Measurements from ENCODE around the gene DLGAP1. TPM values are rescaled to one million over a fixed set of nuclear protein-coding genes. Genes with fewer than 3 reads are reported as not detected.

DLGAP1 gene
- total and polyA plus RNA-seq, 2 of the 4 experiments (the other 2 are of a cell fraction): under 0.01 to 0.09 TPM

- no peak overlapping the region for H3K56ac ChIP-seq (ENCODE audit: extremely low read depth, insufficient read depth, low read length)
- in situ Hi-C loops (cut with MboI; ENCODE audit: low sequenced_read_pairs): no loop called here
- DNase-seq (peak; percentile 90), ATAC-seq (ENCODE audit: low read depth) (peak; percentile 86)
- TF ChIP-seq RAD21 (IDR thresholded peaks at IDR 0.05; ENCODE audit: low read length): 0 out of 2 replicates have a peak, but pooled peaks have one; percentile 4
- peak; percentile 58; the same call in 1 of the 2 replicates for TF ChIP-seq CEBPB (IDR thresholded peaks at IDR 0.05; ENCODE audit: low read depth, low read length)
- no peak for TF ChIP-seq POLR2A (IDR thresholded peaks at IDR 0.05; ENCODE audit: low read depth, low read length)
- H2BK120ac ChIP-seq (ENCODE audit: low read depth, low read length): no peak overlapping the region
- peaks cover 2% of the 10 kb centered on the region for H3K4me1 ChIP-seq (ENCODE audit: control insufficient read depth, insufficient read depth, low read length)
- no peak overlapping the region; the same call in 1 of the 2 replicates for H3K4ac ChIP-seq (ENCODE audit: low read depth, low read length)
- H3K36me3 ChIP-seq (ENCODE audit: control insufficient read depth, insufficient read depth, low read length): 0 out of 2 replicates have a peak, but pooled peaks cover 2% of the 10 kb centered on the region
- H4K8ac ChIP-seq (ENCODE audit: low read depth in 2 of 2, low read length in 2 of 2): no peak overlapping the region; a peak in 1 of 4 replicates
- peaks cover 0 to 5% of the 10 kb centered on the region in 2 experiments; a peak in 2 of 4 replicates for H3K79me1 ChIP-seq (ENCODE audit: low read depth in 1 of 2, low read length in 2 of 2)
- H3K18ac ChIP-seq (ENCODE audit: low read depth, low read length): peak overlapping the region; percentile 50; the same call in 1 of the 2 replicates
- no peaks in the 10 kb centered on the region for H4K20me1 ChIP-seq (ENCODE audit: insufficient read depth, low read length)
- ChIA-PET POLR2A (ENCODE audit: unreplicated experiment) (interaction anchor here (0.6 to 1.1 kb wide), 2 partner anchors 12 to 193 kb away, joined by 6 read pairs; no protein-coding TSS in a partner anchor), CTCF (interaction anchor here (0.6 to 1.8 kb wide), 9 partner anchors 9 to 1118 kb away, joined by 3 to 9 read pairs (median 4); no protein-coding TSS in a partner anchor)
- H2AK5ac ChIP-seq (ENCODE audit: low read depth, low read length): no peak overlapping the region
- WGBS, 2 experiments (ENCODE audit: extremely low coverage in 2 of 2, insufficient read length in 1 of 2): 0% methylated on average over 1 of the region's 5 CpGs; no CpG with 5 or more reads in 1 of the 2 experiments
- no peak overlapping the region for H3K27ac ChIP-seq (ENCODE audit: insufficient read depth, low read length)
- H4K91ac ChIP-seq (ENCODE audit: insufficient read depth, low read depth, low read length): no peak overlapping the region
- H2BK15ac ChIP-seq (ENCODE audit: low read depth, low read length): no peak overlapping the region
- no peak overlapping the region for H2AFZ ChIP-seq (replicated peaks; ENCODE audit: low read length, poor library complexity)
- peaks cover 5% of the 10 kb centered on the region; the same call in 1 of the 2 replicates for H3K9me1 ChIP-seq (ENCODE audit: insufficient read depth, low read length)
- no peak overlapping the region for H3K9ac ChIP-seq (ENCODE audit: low read depth, low read length)
- H2BK5ac ChIP-seq (ENCODE audit: low read depth, low read length, poor library complexity, severe bottlenecking): peak overlapping the region; percentile 28
- 0 out of 2 replicates have a peak overlapping the region, but pooled peaks have one; percentile 42 for H4K5ac ChIP-seq (ENCODE audit: low read depth, low read length)
- peak overlapping the region; percentile 78 for H3K4me2 ChIP-seq (ENCODE audit: low read depth, low read length)
- BruUV-seq (replicated peaks): no TSS peak
- no peak overlapping the region for H3K14ac ChIP-seq (replicated peaks; ENCODE audit: low read depth, low read length)
- no peak overlapping the region for H2AK9ac ChIP-seq (replicated peaks; ENCODE audit: low read depth, low read length, poor library complexity)
- dilution Hi-C loops (cut with HindIII; ENCODE audit: low sequenced_read_pairs, unreplicated experiment): no loop called here
- H3K27me3 ChIP-seq (ENCODE audit: control insufficient read depth, insufficient read depth, low read length): no peaks in the 10 kb centered on the region
- peak overlapping the region; percentile 13; the same call in 1 of the 2 replicates for H2BK20ac ChIP-seq (ENCODE audit: low read depth, low read length)
- intact Hi-C loops (cut with micrococcal nuclease): no loop called here
- H3K9me3 ChIP-seq (ENCODE audit: control insufficient read depth, insufficient read depth, low read length): no peaks in the 10 kb centered on the region
- no peak overlapping the region for H3K23ac ChIP-seq (ENCODE audit: low read depth, low read length)
- H3K4me3 ChIP-seq (ENCODE audit: insufficient read depth, low read depth, low read length): no peak overlapping the region
These were observed 989.1 kb downstream of the DLGAP1 start for GRCh38 chr18:3466045-3466444.
